Measurements from ENCODE around the gene FAM181B. TPM values are rescaled to one million over a fixed set of nuclear protein-coding genes. Genes with fewer than 3 reads are reported as not detected.

Gene FAM181B
- total RNA-seq, 8 experiments from 2014 or later = 0.05 to 15.1 (median 2.8) TPM; not detected in 1

DNA sequence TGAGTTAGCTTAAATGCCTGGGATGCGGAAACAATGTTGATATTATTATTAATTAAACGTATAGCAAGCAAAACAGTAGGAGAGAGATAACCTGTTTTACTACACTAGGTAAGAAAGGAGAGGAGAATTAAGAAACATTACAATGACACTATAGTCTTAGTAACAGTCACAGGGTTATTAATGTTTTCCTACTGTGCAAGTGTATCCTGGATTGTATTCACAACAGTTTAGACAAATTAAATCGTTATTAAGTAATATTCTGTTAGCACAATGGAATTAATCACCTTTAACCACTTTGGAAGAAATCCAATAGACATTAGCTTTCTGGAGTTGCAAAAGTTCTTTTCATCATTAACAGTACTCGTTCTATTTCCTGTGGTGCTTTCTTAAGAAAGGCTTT, 3.4 kb downstream of the FAM181B start:
- 10 to 100% (median 67%) methylated on average over 1 to 4 of the region's 4 CpGs; no CpG with 5 or more reads in 1 of the 10 experiments for WGBS, 10 experiments
- Histone ChIP-seq H3K4me3 (peak overlapping the region in 1 of 5 donors; percentile 2), H3K27ac (no peak overlapping the region), H3K4me1 (replicated peaks in 1 of 2) (peaks cover 0 to 3% of the 10 kb centered on the region in 2 donors)
- in situ Hi-C loops (cut with MboI; ENCODE audit: low pct_unique_long_range_greater_than_20kb in 2 of 9, low sequenced_read_pairs in 9 of 9, unreplicated experiment in 9 of 9) = loop anchor here in 1 of 9 experiments (25.0 kb wide), 1 partner anchor 1082 kb away; no protein-coding TSS in a partner anchor
- no peak for ATAC-seq (replicated peaks in 6 of 8)

GRCh38 chr11:82724026-82724425, 9.6 kb downstream of the FAM181B start:
- 0 to 100% (median 55%) methylated on average over 1 to 3 of the region's 5 CpGs; no CpG with 5 or more reads in 2 of the 10 experiments for WGBS, 10 experiments
- Histone ChIP-seq H3K4me1 (replicated peaks in 1 of 2) (no peaks in the 10 kb centered on the region), H3K4me3 (no peak overlapping the region), H3K27ac (no peak overlapping the region)
- in situ Hi-C loops (cut with MboI; ENCODE audit: low pct_unique_long_range_greater_than_20kb in 2 of 9, low sequenced_read_pairs in 9 of 9, unreplicated experiment in 9 of 9) = loop anchor here in 4 of 9 experiments (25.0 kb wide), 2 partner anchors 138 to 1088 kb away; no protein-coding TSS in a partner anchor
- no peak for ATAC-seq (replicated peaks in 6 of 8)

- H3K27ac ChIP-seq = no peak overlapping the region
- in situ Hi-C loops (cut with MboI; ENCODE audit: low pct_unique_long_range_greater_than_20kb in 2 of 9, low sequenced_read_pairs in 9 of 9, unreplicated experiment in 9 of 9) = loop anchor here in 4 of 9 experiments (25.0 kb wide), 2 partner anchors 140 to 1090 kb away; no protein-coding TSS in a partner anchor
- no peak overlapping the region for H3K4me3 ChIP-seq
- ATAC-seq (replicated peaks in 6 of 8) = no peak
- H3K4me1 ChIP-seq (replicated peaks in 1 of 2) = peaks cover 3 to 7% of the 10 kb centered on the region in 2 donors
Observed at GRCh38 chr11:82722231-82722630, 11.4 kb downstream of the FAM181B start.

- ATAC-seq (replicated peaks in 6 of 8) = no peak
- no peak overlapping the region for H3K27ac ChIP-seq
- H3K4me3 ChIP-seq = no peak overlapping the region
- 33 to 96% (median 80%) methylated on average over 2 to 10 of the region's 15 CpGs; no CpG with 5 or more reads in 1 of the 10 experiments for WGBS, 10 experiments
- H3K4me1 ChIP-seq (replicated peaks in 1 of 2) = peaks cover 6 to 7% of the 10 kb centered on the region in 2 donors
- in situ Hi-C loops (cut with MboI; ENCODE audit: low pct_unique_long_range_greater_than_20kb in 2 of 9, low sequenced_read_pairs in 9 of 9, unreplicated experiment in 9 of 9) = loop anchor here in 4 of 9 experiments (25.0 kb wide), 2 partner anchors 142 to 1092 kb away; no protein-coding TSS in a partner anchor
Observed at GRCh38 chr11:82720267-82721065, 13.2 kb downstream of the FAM181B start.

DNA sequence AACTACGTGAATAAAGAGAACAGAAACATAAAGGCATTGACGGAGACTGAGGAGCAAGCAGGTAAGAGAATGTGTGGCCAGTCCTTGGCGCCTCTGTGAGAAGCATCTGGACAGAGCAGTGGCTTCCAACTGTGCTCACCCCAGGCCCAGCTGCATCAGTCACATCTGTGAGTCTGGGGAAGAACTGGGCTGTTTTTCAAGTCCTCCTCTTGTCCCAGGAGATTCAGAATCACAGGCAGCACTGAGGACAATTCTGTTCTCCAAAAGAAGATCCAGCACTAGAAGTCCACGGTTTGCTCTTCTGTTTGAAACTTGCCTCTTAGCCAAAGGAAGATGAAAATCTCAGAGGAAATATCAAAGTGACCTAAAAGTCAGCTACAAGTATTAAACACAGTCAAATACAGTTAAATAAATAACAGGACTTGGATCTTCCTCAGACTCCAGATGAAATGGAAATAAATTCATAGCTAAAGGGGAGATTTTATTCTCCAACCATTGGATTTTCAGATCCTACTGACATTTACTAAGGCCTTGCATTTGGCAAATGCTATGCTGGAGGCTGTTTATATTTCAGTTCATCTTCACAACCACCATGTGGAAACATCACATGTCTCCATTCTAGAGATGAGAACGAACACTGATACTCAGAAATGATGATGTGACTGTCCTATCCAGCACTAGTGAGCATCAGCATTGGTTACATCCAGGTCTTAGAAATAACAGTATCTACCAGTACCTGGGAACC, 14.1 kb downstream of the FAM181B start:
- no peak for ATAC-seq (replicated peaks in 6 of 8)
- H3K27ac ChIP-seq = no peak overlapping the region
- H3K4me1 ChIP-seq (replicated peaks in 1 of 2) = peaks cover 6 to 7% of the 10 kb centered on the region in 2 donors
- no peak overlapping the region for H3K4me3 ChIP-seq
- in situ Hi-C loops (cut with MboI; ENCODE audit: low pct_unique_long_range_greater_than_20kb in 2 of 9, low sequenced_read_pairs in 9 of 9, unreplicated experiment in 9 of 9) = loop anchor here in 4 of 9 experiments (25.0 kb wide), 2 partner anchors 143 to 1093 kb away; no protein-coding TSS in a partner anchor
- WGBS, 10 experiments = 8 to 95% (median 71%) methylated on average over 2 to 5 of the region's 5 CpGs

DNA sequence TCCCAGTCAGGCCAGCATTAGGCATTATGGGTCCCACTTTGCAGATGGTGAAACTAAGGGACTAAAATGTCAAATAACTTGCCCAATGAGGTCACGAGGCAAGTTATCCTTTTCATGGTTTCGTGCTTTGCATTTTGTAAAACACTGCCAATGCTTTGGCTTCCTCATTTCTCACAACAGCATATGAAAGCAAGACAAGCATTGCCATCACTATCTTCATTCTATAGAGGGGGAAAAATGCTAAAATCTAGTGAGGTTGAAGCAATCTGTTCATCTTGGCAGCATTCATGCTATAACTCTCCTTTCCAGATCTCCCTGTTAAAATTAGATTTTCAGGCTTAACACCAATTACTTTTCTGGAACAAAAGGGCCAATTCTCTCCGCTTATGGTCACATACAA, 14.8 kb downstream of the FAM181B start:
- in situ Hi-C loops (cut with MboI; ENCODE audit: low pct_unique_long_range_greater_than_20kb in 2 of 9, low sequenced_read_pairs in 9 of 9, unreplicated experiment in 9 of 9) = loop anchor here in 4 of 9 experiments (25.0 kb wide), 2 partner anchors 143 to 1093 kb away; no protein-coding TSS in a partner anchor
- peaks cover 6 to 7% of the 10 kb centered on the region in 2 donors for H3K4me1 ChIP-seq (replicated peaks in 1 of 2)
- H3K27ac ChIP-seq = no peak overlapping the region
- H3K4me3 ChIP-seq = no peak overlapping the region
- ATAC-seq (replicated peaks in 6 of 8) = no peak
- 0 to 95% (median 56%) methylated on average over 1 to 3 of the region's 3 CpGs; no CpG with 5 or more reads in 1 of the 10 experiments for WGBS, 10 experiments

DNA sequence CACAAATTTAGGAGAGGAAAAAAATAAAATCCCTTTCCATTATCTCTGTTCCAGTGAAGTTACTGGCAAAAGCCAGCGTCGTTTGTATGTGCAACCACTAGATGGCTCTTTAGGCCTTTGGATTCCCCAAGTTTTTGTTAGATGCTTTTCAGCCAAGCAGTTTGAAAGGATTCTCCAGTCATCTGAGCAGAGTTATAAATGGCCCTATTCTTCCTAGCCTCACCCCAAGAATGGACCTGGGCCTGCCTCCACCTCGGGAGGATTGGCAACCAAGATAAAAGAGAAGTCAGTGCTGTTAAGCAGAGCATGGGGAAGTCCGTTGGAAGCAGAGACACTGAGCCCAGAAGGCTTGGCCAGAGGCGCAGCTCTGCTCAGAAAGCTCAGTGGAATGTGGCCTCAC, 15.4 kb downstream of the FAM181B start:
- Histone ChIP-seq H3K27ac (no peak overlapping the region), H3K4me3 (no peak overlapping the region), H3K4me1 (replicated peaks in 1 of 2) (peaks cover 6 to 7% of the 10 kb centered on the region in 2 donors)
- ATAC-seq (replicated peaks in 6 of 8) = peak; percentile 77 to 87 (median 83)
- in situ Hi-C loops (cut with MboI; ENCODE audit: low pct_unique_long_range_greater_than_20kb in 2 of 9, low sequenced_read_pairs in 9 of 9, unreplicated experiment in 9 of 9) = loop anchor here in 4 of 9 experiments (25.0 kb wide), 2 partner anchors 144 to 1094 kb away; no protein-coding TSS in a partner anchor
- WGBS, 10 experiments = 0 to 35% (median 0%) methylated on average over 1 to 5 of the region's 5 CpGs; no CpG with 5 or more reads in 1 of the 10 experiments

- in situ Hi-C loops (cut with MboI; ENCODE audit: low pct_unique_long_range_greater_than_20kb in 2 of 9, low sequenced_read_pairs in 9 of 9, unreplicated experiment in 9 of 9) = loop anchor here in 4 of 9 experiments (25.0 kb wide), 2 partner anchors 148 to 1098 kb away; no protein-coding TSS in a partner anchor
- WGBS, 10 experiments = 27 to 90% (median 67%) methylated on average over 1 to 12 of the region's 14 CpGs; no CpG with 5 or more reads in 1 of the 10 experiments
- no peak for ATAC-seq (replicated peaks in 6 of 8)
- H3K4me1 ChIP-seq (replicated peaks in 1 of 2) = peaks cover 6 to 7% of the 10 kb centered on the region in 2 donors
- no peak overlapping the region for H3K4me3 ChIP-seq
- no peak overlapping the region for H3K27ac ChIP-seq
Observed at GRCh38 chr11:82714346-82715174, 19.1 kb downstream of the FAM181B start.

DNA sequence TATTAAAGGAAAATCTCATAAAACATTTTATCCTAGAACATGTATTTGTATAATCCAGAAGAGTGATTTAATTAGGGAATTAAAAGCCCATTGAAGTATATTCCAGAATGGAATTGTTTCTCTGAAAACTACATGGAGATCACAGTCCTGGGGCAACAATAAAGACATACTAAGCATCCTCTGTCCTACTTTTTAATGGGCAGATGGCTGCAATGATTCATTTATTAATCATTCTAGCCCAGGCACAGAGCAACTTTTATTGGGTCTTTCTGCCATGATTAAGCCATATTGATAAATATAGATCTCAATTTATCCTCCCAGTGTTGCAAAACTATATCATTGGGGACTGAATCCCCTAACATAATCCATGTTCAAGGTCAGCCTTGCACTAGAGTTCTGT, 22.0 kb downstream of the FAM181B start:
- H3K4me3 ChIP-seq = no peak overlapping the region
- peaks cover 0 to 2% of the 10 kb centered on the region in 2 donors for H3K4me1 ChIP-seq (replicated peaks in 1 of 2)
- in situ Hi-C loops (cut with MboI; ENCODE audit: low pct_unique_long_range_greater_than_20kb in 2 of 9, low sequenced_read_pairs in 9 of 9, unreplicated experiment in 9 of 9) = loop anchor here in 4 of 9 experiments (25.0 kb wide), 2 partner anchors 151 to 1101 kb away; no protein-coding TSS in a partner anchor
- no peak overlapping the region for H3K27ac ChIP-seq
- no peak for ATAC-seq (replicated peaks in 6 of 8)

- ATAC-seq (replicated peaks in 6 of 8) = no peak
- H3K4me3 ChIP-seq = no peak overlapping the region
- no peaks in the 10 kb centered on the region for H3K4me1 ChIP-seq (replicated peaks in 1 of 2)
- H3K27ac ChIP-seq = no peak overlapping the region
- 8 to 100% (median 80%) methylated on average over 1 to 4 of the region's 5 CpGs; no CpG with 5 or more reads in 2 of the 10 experiments for WGBS, 10 experiments
- in situ Hi-C loops (cut with MboI; ENCODE audit: low pct_unique_long_range_greater_than_20kb in 2 of 9, low sequenced_read_pairs in 9 of 9, unreplicated experiment in 9 of 9) = loop anchor here in 4 of 9 experiments (25.0 kb wide), 2 partner anchors 159 to 1109 kb away; no protein-coding TSS in a partner anchor
Observed at GRCh38 chr11:82703796-82704195, 29.9 kb downstream of the FAM181B start.

DNA sequence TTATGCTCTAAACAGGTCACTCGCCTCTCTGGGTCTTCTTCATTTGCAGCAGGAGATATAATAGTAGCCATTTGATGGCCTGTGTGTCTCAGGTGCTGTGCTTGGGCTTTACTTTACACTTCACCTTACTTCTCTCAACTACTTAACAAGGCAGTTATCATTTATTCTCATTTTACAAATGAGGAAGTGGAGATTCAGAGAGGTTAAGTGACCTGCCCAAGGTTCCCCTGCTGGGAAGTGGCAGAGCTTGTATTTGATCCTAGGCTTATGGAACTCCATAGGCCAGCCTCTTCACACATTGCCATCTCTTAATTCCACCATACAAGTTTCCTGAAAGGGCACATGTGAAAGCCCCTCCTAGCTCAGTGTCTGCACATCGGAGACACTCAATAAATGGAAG, 30.4 kb downstream of the FAM181B start:
- H3K4me1 ChIP-seq (replicated peaks in 1 of 2) = no peaks in the 10 kb centered on the region
- in situ Hi-C loops (cut with MboI; ENCODE audit: low pct_unique_long_range_greater_than_20kb in 2 of 9, low sequenced_read_pairs in 9 of 9, unreplicated experiment in 9 of 9) = loop anchor here in 4 of 9 experiments (25.0 kb wide), 2 partner anchors 159 to 1109 kb away; no protein-coding TSS in a partner anchor
- H3K4me3 ChIP-seq = no peak overlapping the region
- WGBS, 10 experiments = 30 to 100% (median 88%) methylated on average over 1 to 2 of the region's 2 CpGs; no CpG with 5 or more reads in 4 of the 10 experiments
- H3K27ac ChIP-seq = no peak overlapping the region
- no peak for ATAC-seq (replicated peaks in 6 of 8)
